NK-92 (cell line): ENCODE results near the gene RPAIN.
A peak's percentile ranks its signal among the peaks of the same experiment; 100 is the strongest.

Experiments used
- DNase-seq: peaks from one replicate; lab custom pipeline; 2025; ENCODE audit not compliant: unreplicated experiment; lab: John Stamatoyannopoulos, UW

RPAIN gene

DNA sequence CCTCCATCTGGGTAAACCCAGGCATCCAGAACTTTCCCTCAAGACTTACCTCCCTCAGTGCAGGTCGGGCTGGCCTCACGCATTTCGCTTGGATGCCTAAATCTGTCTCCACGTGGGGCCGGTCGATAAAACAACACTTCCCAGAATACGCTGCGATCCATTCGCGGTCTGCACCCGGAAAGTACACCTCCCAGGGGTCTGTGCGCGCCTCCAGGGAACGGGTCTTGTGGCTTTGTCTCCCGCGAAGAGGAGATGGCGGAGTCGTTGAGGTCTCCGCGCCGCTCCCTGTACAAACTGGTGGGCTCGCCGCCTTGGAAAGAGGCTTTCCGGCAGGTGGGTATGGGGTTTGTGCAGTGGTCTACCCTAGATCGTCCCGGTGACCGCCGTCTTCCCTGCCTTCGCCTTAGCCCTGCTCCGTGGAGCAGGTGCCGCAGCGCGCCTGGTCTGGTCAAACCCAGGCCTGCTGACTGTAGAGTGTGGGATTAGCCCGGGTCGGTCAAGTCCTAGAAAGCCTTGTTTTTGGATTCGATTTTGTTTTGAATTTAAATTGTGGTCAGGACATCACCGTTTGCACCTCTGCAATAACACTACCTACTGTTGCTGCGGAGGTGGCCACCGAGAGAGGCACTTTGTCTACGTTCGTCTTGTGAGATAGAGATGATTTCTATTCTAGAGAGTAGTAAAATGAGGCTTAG lies at the start of gene RPAIN:
TSS of gene RPAIN (plus strand) at position 224 of the 695 bp plus-strand sequence. CDS start at position 253, 29 bp downstream.
- DNase-seq: no peak

DNA sequence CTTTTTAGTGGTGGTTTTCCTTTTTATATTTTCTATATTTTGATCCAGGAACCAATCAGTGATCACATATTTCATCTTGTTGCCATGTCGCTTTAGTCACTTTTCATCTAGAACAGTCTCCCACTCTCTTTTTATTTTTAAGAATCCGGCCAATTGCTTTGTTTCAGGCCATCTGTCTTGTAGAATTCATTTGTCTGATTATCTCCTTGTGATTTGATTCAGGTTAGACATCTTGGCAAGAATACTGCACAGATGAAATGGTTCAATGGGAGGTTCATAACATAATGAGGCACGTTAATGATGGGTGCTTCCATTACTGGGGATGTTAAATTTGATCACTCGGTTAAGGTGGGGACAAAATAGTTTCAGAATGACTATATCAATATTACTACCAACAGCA lies 49.6 kb upstream of the RPAIN start:
- no peak for DNase-seq

GRCh38 chr17:5373112-5373511 lies 46.9 kb upstream of the RPAIN start:
- DNase-seq: no peak

GRCh38 chr17:5378566-5379207 lies 41.3 kb upstream of the RPAIN start:
- no peak for DNase-seq

- DNase-seq: no peak
Observed at GRCh38 chr17:5379351-5380107, 40.5 kb upstream of the RPAIN start.

GRCh38 chr17:5380491-5381135 lies 39.4 kb upstream of the RPAIN start:
- DNase-seq: no peak

GRCh38 chr17:5381542-5381941 lies 38.4 kb upstream of the RPAIN start:
- no peak for DNase-seq

GRCh38 chr17:5391678-5392077 lies 28.3 kb upstream of the RPAIN start:
- no peak for DNase-seq

- DNase-seq: no peak
Observed at GRCh38 chr17:5396612-5397011, 23.4 kb upstream of the RPAIN start.

DNA sequence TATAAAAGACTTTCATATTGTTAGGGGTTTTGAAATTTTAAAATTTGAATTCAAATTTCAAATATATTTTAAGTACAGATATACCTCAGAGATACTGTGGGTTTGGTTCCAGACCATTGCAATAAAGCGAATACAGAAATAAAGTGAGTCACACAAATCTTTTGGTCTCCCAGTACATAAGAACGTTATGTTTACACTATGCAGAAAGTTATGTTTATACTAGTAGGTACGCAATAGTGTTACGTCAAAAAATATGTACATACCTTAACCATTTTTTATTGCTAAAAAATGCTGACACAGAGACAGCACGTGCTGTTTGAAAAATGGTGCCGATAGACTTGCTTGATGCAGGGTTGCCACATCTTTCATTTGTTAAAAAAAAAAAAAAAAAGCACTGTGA lies 20.2 kb upstream of the RPAIN start:
- DNase-seq: no peak

GRCh38 chr17:5405400-5405799 lies 14.6 kb upstream of the RPAIN start:
- DNase-seq: no peak

- no peak for DNase-seq
Observed at GRCh38 chr17:5408186-5408585, 11.8 kb upstream of the RPAIN start.

- no peak for DNase-seq
Observed at GRCh38 chr17:5410594-5411272, 9.2 kb upstream of the RPAIN start.

DNA sequence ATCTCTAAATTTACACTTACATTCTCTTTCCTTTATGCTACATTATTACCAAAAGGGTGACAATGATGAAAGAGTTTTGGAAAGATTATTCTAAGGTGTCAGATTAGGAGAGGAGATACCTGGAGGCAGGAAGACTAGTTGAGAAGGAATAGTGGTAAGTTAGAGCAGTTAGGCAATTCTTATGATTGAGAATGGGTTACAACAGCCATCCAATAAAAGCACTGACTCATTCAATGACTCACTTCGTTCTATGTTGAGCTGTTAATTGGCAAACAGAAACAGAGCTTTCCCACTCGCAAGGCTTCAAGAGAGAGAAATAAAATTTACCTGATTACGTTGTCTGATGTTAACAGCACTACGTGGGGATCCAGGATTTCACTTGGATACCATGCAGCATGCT lies 6.3 kb upstream of the RPAIN start:
- no peak for DNase-seq

DNA sequence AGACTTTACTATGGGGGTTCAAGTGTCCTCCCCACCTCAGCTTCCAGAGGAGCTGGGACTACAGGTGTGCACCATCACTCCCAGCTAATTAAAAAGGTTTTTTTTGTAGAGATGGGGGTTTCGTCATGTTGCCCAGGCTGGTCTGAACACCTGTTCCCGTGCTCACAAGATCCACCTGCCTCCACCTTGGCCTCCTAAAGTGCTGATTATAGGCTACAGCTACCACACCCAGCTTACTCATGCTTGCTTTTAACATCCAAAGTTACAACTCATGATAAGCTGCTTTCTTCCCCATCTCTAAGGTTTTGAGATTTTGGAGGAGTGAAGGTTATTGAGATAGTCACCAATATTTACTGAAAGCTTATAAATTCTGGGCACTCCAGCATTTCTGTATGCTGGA lies 3.1 kb upstream of the RPAIN start:
- DNase-seq: no peak

GRCh38 chr17:5418858-5419355 lies 1.1 kb upstream of the RPAIN start:
- DNase-seq: no peak

GRCh38 chr17:5419356-5419958 lies 525 bp upstream of the RPAIN start, which contains the start of gene NUP88:
Gene NUP88, minus strand, starts transcription at chr17:5419662. Its CDS starts 12 bp downstream, at chr17:5419650.
- DNase-seq: peak; percentile 74

DNA sequence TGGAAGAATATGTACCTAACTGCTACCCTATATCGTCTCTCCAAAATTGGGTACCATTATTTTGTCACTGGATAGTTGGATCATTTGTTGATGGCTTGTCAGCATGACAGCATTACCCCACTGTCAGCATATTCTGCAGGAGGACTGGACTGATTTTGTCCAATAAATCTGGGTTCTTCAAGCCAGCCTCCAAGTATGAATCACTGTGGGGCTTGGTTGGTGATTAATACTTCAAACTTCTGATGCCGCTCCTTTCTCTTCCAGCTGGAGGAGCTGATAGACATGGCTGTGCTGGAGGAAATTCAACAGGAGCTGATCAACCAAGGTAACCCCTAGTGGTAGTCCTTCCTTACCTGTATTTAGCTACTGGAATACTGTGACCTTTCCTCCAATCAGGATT lies 2.5 kb downstream of the RPAIN start:
- DNase-seq: no peak

- no peak for DNase-seq
Observed at GRCh38 chr17:5424909-5425308, 4.9 kb downstream of the RPAIN start.

DNA sequence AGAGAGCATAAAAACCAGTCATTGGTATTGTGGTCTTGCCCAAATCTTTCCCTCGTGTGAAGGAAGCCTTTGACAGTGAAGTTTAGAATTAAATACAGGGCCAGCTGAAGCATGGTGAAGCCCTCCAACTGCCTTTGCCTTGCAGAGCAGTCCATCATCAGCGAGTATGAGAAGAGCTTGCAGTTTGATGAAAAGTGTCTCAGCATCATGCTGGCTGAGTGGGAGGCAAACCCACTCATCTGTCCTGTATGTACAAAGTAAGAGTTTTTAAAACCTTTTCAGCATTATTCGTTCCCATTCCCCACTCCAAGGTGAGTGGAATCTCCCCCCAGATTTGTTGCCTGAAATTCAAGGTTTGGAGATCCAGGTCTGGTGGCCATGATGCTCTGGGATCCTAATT lies 5.8 kb downstream of the RPAIN start:
- no peak for DNase-seq
